Endothelial cell of hepatic sinusoid (primary cell): ENCODE data around the gene CXXC5.

Experiments
- in situ Hi-C: cut with HindIII; loops from 2 replicates; pipeline ENCODE4 v1.10.0; 2017; ENCODE audit warnings: low sequenced_read_pairs

CXXC5 gene

DNA sequence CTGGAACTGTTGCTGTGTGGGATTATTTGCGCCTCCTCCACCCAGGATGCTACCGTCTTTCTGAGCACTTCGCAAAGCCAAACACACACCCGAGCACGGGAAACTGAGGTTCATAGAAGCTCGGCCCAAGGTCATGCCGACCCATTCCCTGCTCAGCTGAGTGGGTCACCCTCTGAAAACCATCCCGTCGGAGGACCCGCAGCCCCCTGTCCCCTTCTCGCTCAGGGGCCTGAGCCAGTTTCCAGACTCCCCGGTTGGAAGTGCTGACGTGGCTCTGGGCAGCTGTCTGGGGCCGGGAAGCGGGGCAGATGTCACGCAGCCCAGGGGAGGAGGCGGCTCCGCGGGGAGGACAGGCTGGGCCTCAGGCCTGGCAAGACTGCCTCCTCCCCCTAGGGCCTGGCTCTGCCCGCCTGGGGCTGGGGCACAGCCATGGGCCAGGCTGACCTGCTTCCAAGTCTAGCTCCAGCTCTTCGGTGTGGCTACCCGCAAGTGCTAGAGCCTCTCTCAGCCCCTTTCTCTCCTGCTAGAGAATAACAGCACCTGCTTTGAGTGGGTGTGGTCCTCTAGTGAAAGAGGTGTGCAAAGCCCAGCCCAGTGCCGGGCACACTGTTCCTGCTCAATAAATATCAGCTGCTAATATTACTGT lies 9.9 kb upstream of the CXXC5 start:
- in situ Hi-C loops: no loop called here

DNA sequence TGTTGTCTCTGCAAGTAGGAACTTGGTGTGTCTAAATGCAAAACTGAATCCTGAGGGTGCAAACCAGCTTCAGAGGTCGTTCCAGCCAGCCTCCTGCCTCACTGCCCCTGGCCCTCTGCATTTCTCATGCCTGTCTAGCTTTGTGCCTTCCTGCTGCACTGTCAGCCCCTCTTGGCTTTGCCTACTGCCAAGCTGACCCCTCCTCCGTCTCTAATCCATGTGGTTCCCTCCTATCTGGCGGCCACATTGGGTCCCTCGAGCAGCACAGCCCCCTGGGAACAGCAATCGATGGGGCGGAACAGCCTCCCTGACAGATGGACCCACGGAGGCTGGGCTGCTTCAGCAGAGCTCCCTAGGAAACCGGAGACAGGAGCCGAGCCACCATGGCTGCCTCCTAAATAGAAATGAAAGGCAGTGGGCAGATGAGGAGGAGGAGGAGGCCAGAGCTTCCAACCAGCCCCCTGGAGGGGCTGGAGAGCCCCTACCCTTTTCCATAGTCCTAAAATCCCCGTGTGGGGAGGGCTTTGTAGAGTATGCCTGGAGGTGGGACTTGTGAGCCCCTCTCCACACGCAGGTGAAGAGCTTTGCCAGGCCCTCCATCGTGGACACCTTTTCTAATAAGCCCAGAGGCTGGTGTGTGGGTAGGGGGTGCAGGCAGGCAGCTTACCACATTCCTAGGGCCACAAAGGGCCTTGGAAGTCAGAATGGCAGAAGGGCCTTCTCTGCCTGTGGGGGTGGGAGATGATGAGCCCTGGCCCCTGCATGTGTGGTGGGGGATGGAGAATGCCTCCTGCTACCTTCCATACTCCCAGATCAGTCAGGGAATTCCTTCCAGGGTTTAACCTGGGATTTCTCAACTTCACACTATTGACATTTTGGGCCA lies 9.2 kb upstream of the CXXC5 start:
- in situ Hi-C loops: no loop called here

DNA sequence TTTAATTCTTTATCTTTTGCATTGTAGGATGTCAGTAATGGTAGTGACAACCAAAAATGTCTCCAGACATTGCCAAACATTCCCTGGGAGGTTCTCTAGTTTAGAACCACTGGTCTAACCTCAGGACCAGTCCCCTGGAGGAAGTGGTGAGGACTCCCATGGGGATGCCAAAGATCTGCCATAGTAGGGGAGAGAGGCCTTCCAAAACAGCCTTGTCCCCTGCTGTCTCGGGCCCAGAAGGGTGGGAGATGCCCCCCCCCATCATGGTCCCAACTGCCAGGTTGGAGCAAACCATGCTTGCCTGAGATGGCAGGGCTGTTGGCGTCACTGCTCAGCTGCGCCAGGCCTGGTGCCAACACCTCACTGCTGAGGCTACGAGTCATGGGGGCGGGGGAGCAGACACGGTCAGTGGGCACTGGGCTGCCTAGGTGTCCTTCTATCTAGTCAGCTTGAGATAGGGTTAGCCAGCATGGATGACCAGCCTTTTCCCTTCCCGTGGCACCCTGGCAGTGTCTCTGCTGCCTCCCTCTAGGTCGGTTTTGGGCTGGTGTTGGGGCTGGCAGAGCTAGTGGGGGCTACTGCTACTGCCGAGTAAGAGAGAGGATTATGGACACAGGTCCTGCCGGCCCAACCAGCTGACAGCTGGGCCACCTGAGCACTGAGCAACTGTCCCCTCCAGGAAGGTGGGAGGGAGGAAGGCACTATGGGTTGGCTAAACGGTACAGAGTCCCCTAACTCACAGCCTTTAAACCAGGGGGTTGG lies 8.3 kb upstream of the CXXC5 start:
- in situ Hi-C loops: loop anchor here (5.0 kb wide), 1 partner anchor 47 kb away; no protein-coding TSS in a partner anchor

DNA sequence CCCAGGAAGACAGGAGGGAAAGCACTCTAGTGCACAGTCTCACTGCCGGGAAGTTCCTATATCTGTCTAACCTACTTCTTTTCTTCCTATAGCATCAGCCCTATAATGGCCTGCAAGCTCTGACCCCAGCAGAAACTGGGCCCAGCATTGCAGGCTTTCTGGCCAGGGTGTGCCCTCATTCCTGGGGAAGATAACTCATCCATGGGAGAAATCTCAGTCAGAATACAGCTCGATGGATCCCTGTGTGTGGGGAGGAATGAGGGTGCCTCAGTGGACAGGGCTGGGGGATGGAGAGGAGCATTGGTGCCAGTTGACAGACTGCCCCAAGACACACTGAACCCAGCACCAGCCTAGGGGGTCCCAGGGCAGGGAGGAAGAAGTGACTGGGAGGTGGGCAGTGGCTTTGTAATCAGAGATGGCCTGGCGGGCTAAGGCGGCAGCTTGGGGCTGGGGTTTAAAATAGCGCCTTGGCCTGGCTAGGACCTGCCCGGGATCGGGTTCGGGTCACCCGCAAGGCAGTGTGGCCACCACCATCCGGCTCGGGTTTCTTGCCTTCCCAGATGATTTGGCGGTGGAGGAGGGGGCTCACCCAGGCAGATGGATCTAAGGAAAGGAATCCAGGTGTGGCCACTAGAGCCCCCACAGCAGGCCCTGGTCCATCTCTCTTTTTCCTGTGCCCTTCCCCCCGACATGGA lies 7.6 kb upstream of the CXXC5 start:
- in situ Hi-C loops: loop anchor here (5.0 kb wide), 1 partner anchor 48 kb away; no protein-coding TSS in a partner anchor

DNA sequence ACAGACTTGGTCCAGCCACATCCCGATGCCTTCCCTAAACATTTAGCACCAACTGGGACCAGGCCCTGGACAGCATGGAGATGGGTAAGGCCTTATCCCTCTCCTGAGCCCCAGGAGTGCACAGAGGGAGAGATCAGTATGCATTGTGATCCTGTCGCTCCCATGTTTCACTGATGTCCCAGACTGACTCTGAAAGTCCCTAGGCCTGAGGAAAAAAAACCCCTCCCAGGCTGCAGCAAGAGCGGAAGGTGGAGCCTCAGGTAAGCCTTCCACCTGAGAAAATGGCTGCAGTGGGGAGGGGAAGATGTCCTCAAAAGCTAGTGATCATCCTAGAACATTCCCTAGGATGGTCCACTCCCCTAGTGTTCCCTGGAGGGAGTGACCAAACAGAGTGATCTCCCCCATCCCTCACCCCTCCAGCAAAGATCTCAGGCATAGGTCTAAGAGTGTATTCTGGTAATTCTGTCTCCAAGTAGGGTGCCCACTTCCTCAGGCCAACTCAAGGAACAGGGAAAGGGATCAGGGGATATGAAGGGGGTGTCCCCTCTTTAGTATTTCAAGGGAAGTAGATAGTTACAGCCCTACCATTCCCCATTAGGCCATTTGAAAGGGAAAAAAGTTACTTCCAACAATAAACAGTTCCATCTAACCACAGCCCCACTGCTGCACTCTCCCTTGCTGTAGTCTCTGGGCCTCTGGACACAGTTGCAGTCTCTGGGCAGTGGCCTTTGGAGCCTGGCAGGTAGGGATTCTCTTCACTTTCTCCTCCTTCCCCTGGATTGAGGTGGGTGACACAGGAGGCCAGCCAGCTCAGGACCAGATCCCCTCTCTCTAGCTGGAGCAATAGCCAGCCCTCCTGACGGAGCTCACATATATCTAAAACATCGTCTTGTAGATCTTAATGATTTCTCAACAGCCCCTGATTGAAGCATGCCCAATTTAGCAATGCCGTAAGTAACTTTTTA lies 6.8 kb upstream of the CXXC5 start:
- in situ Hi-C loops: loop anchor here (5.0 kb wide), 1 partner anchor 49 kb away; no protein-coding TSS in a partner anchor

DNA sequence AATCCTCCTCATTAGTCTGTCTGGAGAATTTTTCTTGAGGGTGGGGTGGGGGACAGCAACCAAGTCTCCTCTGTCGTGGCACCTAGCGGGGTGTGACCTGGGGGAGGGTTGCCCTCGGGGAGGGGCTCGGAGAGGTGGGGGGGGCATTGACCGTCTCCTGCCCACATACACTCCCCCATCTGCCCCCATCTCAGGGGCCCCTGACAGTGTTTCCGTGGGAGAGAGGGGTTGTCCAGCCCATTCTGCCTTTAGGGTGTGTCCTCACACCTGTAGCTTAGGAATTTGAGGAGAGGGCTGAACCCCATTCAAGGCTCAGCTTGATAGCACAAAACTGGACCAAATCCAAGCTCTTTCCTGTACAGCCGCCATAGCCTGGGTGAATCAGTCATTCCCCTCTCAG lies 5.9 kb upstream of the CXXC5 start:
- in situ Hi-C loops: loop anchor here (5.0 kb wide), 1 partner anchor 50 kb away; no protein-coding TSS in a partner anchor

DNA sequence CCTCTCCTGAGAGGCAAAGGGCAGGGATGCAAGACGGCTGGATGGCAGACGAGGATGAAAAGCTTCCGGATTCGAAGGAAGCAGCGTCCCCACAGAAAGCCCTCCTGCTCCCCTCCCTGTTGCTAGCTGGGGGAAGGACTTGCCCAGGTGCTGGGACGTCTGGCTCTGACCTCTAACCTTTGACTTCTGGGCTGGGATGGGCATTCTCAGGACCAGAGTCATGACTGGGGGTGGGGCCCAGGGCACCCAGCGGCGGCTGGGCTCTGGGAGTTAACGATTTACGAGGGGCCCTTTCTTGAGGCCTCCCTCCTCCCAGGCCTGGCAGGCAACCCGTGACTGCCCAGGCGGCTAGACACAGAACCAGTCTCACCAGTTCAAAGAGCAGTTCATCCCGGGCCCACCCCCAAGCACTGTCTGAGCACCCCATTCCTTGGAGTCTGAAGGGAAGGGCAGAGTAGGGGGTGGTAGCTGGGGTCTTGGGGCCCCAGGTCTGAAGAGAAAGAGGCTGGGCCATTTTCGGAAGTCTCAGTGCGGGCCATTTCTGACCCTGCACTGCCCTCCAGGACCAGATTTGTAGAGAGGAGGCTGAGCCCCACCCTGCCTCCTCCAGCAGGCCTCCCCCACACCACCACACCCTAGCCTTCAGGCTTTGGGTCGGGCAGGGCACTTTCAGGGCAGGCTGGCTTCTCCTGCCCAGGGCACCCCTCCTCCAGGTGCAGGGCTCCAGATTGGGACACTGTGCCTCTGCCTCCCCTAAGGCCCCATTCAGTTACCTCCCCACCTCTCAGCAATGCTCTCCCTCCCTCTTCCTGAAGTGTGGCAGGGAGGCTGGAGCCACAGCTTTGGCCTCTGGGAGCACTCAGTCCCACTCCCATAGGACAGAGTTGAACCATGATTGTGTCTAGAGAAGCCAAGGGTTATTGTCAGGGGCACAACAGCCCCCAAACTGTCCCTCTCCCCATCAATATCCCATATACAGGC lies 5.0 kb upstream of the CXXC5 start:
- in situ Hi-C loops: loop anchor here (5.0 kb wide), 1 partner anchor 51 kb away; no protein-coding TSS in a partner anchor

DNA sequence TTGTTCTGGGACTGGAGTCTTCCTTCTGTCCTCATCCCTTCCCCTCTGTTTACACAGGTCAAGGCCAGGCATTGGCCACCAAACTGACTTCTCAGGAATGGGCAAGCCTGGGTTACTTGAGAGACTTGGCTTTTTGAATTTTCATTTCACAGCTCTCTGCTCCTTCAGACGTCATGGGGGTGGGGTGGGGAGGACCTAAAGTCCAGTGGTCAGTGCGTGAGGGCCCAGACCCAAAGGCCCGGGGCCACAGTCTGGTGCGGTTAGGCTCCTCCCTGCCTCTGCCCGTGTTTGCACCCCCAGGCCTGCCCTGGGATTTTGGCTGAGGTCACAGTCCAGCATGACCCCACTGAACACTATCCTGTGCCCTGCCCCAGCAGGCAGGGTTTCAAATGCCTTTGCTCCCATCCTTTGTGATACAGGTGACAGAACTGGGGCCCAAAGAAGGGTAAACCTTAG lies 4.1 kb upstream of the CXXC5 start:
- in situ Hi-C loops: loop anchor here (5.0 kb wide), 1 partner anchor 52 kb away; no protein-coding TSS in a partner anchor

DNA sequence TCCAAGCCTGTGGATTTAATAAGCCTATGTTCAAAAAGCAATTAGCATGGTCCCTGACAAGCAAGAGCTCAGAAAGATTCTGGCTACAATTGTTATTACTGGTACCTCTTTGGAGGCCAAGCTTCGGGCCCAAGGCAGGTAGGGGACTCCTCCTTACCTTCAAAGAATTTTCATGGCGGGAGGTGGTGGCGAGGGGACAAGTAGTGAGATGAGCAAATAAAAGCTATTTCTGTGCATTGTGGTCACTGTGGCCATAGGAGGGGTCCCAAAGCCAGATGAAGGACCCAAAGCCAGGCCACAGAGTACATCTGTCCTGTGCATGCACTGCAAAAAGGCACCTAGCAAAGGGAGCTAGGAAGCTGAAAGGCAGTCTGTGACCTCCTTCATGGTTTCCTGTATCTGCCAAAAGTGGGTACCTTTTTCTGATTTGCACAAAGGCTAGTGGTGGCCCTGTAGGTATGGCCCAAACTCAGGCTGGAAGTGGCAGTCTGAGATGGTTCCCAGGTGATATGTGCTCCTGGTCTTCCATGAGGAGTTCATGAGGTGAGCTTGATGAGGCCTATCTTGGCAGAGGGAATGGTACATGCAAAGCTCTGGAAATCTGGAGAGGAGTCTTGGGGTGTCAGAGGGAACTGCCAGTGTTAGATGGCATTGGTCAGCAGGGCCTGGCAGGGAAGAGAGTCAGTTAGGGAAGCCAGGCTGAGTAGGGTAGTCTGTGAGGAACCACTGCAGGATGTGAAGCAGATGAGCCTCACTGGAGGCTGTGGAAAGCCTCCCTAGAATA lies 3.3 kb upstream of the CXXC5 start:
- in situ Hi-C loops: loop anchor here (5.0 kb wide), 2 partner anchors 53 to 67 kb away; no protein-coding TSS in a partner anchor

DNA sequence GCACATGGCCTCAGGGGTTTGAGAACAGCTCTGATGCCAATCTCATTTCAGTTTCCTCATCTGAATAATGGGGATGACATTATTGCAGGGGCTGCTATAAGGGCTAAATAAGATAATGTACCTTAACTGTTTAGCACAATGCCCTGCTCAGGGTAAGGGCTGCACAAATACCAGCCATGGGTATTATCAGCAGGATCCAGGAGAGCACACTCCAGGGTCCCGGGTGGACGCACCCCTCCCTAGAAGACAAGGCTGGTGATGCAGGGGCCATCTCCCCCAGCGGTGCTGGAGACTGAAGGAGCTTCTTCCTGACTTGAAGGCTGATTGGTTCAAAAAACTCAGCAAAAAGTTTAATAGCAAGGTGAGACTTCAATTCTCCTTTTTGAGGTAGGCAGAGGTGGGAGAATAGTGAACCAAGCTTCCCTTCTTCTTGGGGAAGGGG lies 2.7 kb upstream of the CXXC5 start:
- in situ Hi-C loops: loop anchor here (5.0 kb wide), 1 partner anchor 67 kb away; no protein-coding TSS in a partner anchor

DNA sequence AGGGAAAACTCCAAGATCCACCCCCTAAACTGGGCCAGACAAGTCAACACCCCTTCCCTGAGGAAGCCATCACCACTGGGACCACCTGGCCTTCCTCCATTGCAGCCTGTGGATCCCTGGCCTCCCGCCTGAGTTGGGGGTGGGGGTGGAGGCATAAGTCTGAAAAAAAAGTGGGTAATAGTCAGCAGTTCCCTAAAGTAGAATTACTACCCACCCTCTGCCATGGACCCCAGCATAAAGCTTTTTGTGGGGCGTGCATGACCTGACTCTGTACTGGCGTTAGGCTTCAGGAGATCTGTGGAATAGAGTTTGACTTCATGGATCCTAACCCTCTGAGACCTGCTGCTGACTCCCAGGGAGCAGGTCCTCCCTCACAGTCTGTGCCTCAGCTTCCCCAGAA lies 2.0 kb upstream of the CXXC5 start:
- in situ Hi-C loops: loop anchor here (5.0 kb wide), 1 partner anchor 66 kb away; no protein-coding TSS in a partner anchor

DNA sequence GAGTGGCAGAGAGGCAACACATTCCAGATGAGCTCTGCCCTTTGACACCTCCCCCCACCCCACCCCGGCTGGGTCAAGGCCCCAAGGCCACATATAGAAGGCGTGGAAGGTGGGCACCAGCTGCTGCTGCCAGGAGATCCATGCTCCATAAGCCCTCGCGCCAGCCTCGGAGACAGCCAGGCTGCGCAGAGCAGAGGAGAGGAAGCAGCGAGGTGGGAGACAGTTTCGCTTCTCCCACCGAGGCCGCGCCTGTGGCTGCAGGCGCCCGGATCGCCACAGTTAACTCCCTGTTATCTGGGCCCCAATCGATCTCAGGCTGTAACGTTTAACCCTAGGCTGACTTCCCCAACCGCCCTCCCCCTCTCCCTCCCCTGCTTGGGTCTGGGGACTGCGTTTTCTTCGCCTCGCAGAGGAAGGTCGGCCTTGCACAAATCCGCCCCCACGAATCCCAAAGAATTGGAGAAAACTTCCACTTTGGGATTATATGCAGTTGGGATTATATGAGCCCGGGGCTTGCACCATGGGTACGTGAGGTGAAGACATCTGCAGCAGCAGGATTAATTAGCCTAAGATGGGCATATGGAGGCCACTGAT lies 1.1 kb upstream of the CXXC5 start:
- in situ Hi-C loops: loop anchor here (5.0 kb wide), 1 partner anchor 65 kb away; no protein-coding TSS in a partner anchor

DNA sequence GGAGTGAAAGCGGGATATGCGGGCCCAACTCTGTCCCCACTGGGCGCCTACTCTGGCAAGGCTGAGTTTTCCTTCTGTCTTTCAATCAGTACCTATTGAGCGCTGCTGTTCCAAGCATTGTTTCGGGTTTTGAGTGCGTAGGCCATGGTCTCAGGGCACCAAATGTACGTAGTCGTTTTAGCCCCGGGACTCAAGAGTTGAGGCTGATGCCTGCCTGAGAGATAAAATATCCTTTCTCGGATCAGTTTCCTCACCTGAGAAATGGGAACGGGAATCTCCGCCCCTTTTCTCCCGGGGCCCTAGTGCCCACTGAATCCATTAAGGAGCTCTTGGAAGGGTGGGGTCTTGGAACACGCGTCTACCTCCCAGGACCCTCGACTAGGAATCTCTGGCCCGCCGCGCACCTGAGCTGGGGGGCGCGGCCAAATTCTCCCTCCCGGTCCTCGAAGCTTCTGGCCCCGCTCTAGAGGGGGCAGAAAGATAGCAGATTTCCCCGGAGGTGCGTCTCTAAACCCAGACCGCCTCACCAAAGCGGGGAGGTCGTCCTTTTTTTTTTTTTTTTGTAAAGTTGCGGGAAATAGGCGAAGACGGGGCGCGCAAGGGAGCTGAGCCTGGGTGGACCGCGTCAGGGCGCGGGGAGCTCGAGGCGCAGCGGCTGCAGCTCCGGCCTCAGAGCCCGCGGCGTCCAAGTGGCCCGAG lies 494 bp upstream of the CXXC5 start:
- in situ Hi-C loops: loop anchor here (5.0 kb wide), 1 partner anchor 65 kb away; no protein-coding TSS in a partner anchor

DNA sequence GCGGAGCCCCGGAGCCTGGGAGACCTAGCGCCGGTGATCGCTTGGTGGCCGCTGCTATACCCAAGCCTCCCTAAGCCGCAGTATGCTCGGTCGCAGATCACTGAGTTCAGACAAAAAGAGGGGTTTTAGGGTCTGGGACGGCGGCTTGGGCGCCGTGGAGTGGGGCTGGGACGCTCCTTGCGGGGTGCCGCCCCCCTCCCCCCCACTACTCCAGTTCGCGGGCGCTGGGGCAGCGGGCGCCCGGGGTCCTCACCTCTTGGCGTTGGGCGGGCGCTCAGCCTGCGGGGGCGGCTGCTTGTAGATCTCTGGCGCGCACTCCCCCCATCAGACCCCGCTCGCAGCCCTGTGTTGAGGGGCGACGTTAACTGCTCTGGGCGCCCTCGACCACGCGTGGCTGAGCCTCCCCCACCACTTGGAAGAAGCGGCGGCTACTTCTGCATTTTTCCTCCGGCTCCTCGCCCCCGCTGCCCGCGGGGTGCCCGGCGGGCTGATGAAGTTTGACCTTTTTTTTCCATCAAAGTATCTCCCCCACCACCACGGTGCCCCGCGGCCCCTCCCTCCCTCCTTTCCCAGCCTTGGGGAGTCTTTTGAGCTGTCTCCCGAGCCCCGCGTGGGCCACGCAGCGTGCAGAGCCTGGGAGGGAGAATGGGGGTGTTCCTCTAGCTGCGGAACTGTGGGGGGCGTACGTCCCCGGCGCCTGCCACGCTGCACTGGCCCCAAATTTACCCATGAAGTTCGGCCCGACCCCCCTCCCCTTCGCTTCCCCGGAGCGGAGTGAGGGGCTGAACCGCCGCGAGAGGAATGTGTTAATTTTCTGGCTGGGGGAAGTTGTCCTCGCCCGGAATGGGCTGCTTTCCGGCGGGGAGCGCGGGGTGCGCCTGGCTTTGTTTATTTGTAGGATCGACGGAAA lies 1.2 kb downstream of the CXXC5 start:
- in situ Hi-C loops: loop anchor here (5.0 kb wide), 1 partner anchor 63 kb away; no protein-coding TSS in a partner anchor
